CD14-positive monocyte (primary cell): ENCODE results near the gene SH3BGR. TPM values are rescaled to one million over a fixed set of nuclear protein-coding genes. Genes with fewer than 3 reads are reported as not detected.

Experiments used
- DNase-seq, 3 donors: peaks; one replicate each; pipeline ENCODE4 v3.0.0-alpha.2; 2011 to 2022
- H2AFZ ChIP-seq: 2 replicates; pipeline ENCODE4 v1.6.0; 2012; ENCODE audit warnings: mild to moderate bottlenecking, low read depth, low read length, inconsistent platforms; ENCODE audit not compliant: insufficient read depth, poor library complexity, severe bottlenecking
- H3K27ac ChIP-seq, 2 donors: 1 replicate in 1 of 2; 2 replicates in 1 of 2; pipeline ENCODE4 v1.5.1; 2012 to 2013; ENCODE audit warnings: low read length in 2 of 2, control low read depth in 1 of 2, inconsistent platforms in 1 of 2, low read depth in 1 of 2, mild to moderate bottlenecking in 1 of 2
- H3K27me3 ChIP-seq, 2 donors: one replicate each; pipeline versions ENCODE4 v1.6.0 to v1.6.1; 2011 to 2013; ENCODE audit warnings: low read length in 2 of 2; ENCODE audit not compliant: control insufficient read depth in 2 of 2, insufficient read depth in 2 of 2
- H3K36me3 ChIP-seq, 2 donors: replicated peaks in 1 of 2; 1 replicate in 1 of 2; 2 replicates in 1 of 2; pipeline versions ENCODE4 v1.5.1 to v1.6.1; 2012 to 2013; ENCODE audit warnings: low read length in 2 of 2, control low read depth in 1 of 2, inconsistent platforms in 1 of 2, mild to moderate bottlenecking in 1 of 2; ENCODE audit not compliant: insufficient read depth in 2 of 2, control insufficient read depth in 1 of 2
- H3K4me1 ChIP-seq, 2 donors: 1 replicate in 1 of 2; 2 replicates in 1 of 2; pipeline versions ENCODE4 v1.5.1 to v1.6.1; 2012 to 2013; ENCODE audit warnings: low read length in 2 of 2, control low read depth in 1 of 2, inconsistent platforms in 1 of 2, mild to moderate bottlenecking in 1 of 2, moderate library complexity in 1 of 2; ENCODE audit not compliant: insufficient read depth in 2 of 2, control insufficient read depth in 1 of 2
- H3K4me2 ChIP-seq: replicated peaks from 2 replicates; pipeline ENCODE3; 2012; ENCODE audit warnings: low read length, moderate library complexity, mild to moderate bottlenecking; ENCODE audit not compliant: poor library complexity, severe bottlenecking; ENCODE audit errors: extremely low read depth
- H3K4me3 ChIP-seq, 3 experiments: fragments of 200-600 bp in 1 of 3; sonication (generic) in 1 of 3; replicated peaks in 1 of 3; 1 replicate in 2 of 3; 2 replicates in 1 of 3; pipeline ENCODE4 v1.5.1; 2011 to 2013; ENCODE audit warnings: low read length in 3 of 3, mild to moderate bottlenecking in 3 of 3, control low read depth in 2 of 3, low read depth in 2 of 3, inconsistent platforms in 1 of 3, moderate library complexity in 1 of 3
- H3K79me2 ChIP-seq: 2 replicates; pipeline ENCODE4 v1.6.0; 2012; ENCODE audit warnings: mild to moderate bottlenecking, control low read depth, inconsistent platforms, low read length, moderate library complexity; ENCODE audit not compliant: insufficient read depth
- H3K9ac ChIP-seq: 2 replicates; pipeline ENCODE4 v1.6.0; 2017; ENCODE audit warnings: low read length, mild to moderate bottlenecking; ENCODE audit not compliant: insufficient read depth, poor library complexity, severe bottlenecking
- H3K9me3 ChIP-seq, 2 donors: replicated peaks in 1 of 2; 1 replicate in 1 of 2; 2 replicates in 1 of 2; pipeline versions ENCODE4 v1.5.1 to v1.6.1; 2012 to 2013; ENCODE audit warnings: low read length in 2 of 2, control low read depth in 1 of 2; ENCODE audit not compliant: control insufficient read depth in 1 of 2, insufficient read depth in 1 of 2
- H4K20me1 ChIP-seq: 2 replicates; pipeline ENCODE4 v1.6.0; 2012; ENCODE audit warnings: mild to moderate bottlenecking, low read length, control low read depth, moderate library complexity; ENCODE audit not compliant: insufficient read depth
- H3K27ac Mint-ChIP-seq, 7 donors: one replicate each; pipeline ENCODE4 v1.8.0; 2020; ENCODE audit warnings: mild to moderate bottlenecking in 7 of 7, mixed read lengths in 7 of 7, moderate library complexity in 6 of 7, inconsistent platforms in 2 of 7
- H3K27me3 Mint-ChIP-seq, 3 donors: one replicate each; pipeline ENCODE4 v1.8.0; 2021 to 2022; ENCODE audit warnings: low read depth in 3 of 3, mild to moderate bottlenecking in 3 of 3, mixed read lengths in 3 of 3, moderate library complexity in 3 of 3, inconsistent platforms in 1 of 3
- H3K36me3 Mint-ChIP-seq, 2 donors: one replicate each; pipeline ENCODE4 v1.8.0; 2020; ENCODE audit warnings: mixed read lengths in 2 of 2, inconsistent platforms in 1 of 2, mild to moderate bottlenecking in 1 of 2
- H3K4me1 Mint-ChIP-seq: one replicate; pipeline ENCODE4 v1.8.0; 2020; ENCODE audit warnings: mild to moderate bottlenecking, mixed read lengths
- H3K4me3 Mint-ChIP-seq, 2 donors: one replicate each; pipeline ENCODE4 v1.8.0; 2020; ENCODE audit warnings: mild to moderate bottlenecking in 2 of 2, mixed read lengths in 2 of 2, moderate library complexity in 1 of 2
- H3K9me3 Mint-ChIP-seq, 7 donors: one replicate each; pipeline ENCODE4 v1.8.0; 2020 to 2022; ENCODE audit warnings: mixed read lengths in 7 of 7, mild to moderate bottlenecking in 6 of 7, moderate library complexity in 6 of 7, inconsistent platforms in 2 of 7
- whole genome bisulfite sequencing: methylation state at CpG from one replicate; pipeline ENCODE4 v1.1.5; 2013; ENCODE audit warnings: missing lambda C conversion rate; ENCODE audit not compliant: insufficient coverage; 5-methylcytosine and 5-hydroxymethylcytosine counted together
- intact Hi-C, 2 donors: fragments of 100-400 bp; cut with micrococcal nuclease; formaldehyde crosslinking; loops; one replicate each; pipeline versions ENCODE4 v1.15.0 to v1.15.1; 2023
- polyA plus RNA-seq, 3 donors: library from polyadenylated mRNA; depleted of rRNA in 1 of 3; unstranded in 2 of 3; stranded (reverse) in 1 of 3; fragments of 300-500 nt in 2 of 3; fragments of >200 nt in 1 of 3; fragmentation: Illumina TruSeq in 2 of 3; gene quantifications; 1 replicate in 2 of 3; 2 replicates in 1 of 3; pipeline ENCODE4 v1.2.3, GENCODE V29; 2012 to 2021
- TF ChIP-seq, protein P1 (sequence below): fragments of 200-600 bp; IDR thresholded peaks from one replicate; pipeline ENCODE4 v1.8.0; 2022; ENCODE audit warnings: antibody characterized with exemption, mild to moderate bottlenecking

SH3BGR gene
- polyA plus RNA-seq, 3 donors, result 0.36 to 0.72 TPM; not detected in 1

- peaks cover 0 to 3% (median 2%) of the 10 kb centered on the region in 3 donors for H3K27me3 Mint-ChIP-seq
- Histone ChIP-seq H2AFZ (no peak overlapping the region), H3K36me3 (no peaks in the 10 kb centered on the region), H3K4me3 (no peak overlapping the region), H3K9ac (no peak overlapping the region), H4K20me1 (no peaks in the 10 kb centered on the region), H3K27me3 (no peaks in the 10 kb centered on the region), H3K4me2 (no peak overlapping the region), H3K79me2 (no peaks in the 10 kb centered on the region), H3K27ac (no peak overlapping the region), H3K4me1 (no peaks in the 10 kb centered on the region), H3K9me3 (no peaks in the 10 kb centered on the region)
- no peak overlapping the region for H3K4me3 Mint-ChIP-seq
- H3K4me1 Mint-ChIP-seq, result no peaks in the 10 kb centered on the region
- 74% methylated on average over 2 of the region's 8 CpGs for WGBS
- no peaks in the 10 kb centered on the region for H3K9me3 Mint-ChIP-seq
- TF ChIP-seq, protein P1, sequence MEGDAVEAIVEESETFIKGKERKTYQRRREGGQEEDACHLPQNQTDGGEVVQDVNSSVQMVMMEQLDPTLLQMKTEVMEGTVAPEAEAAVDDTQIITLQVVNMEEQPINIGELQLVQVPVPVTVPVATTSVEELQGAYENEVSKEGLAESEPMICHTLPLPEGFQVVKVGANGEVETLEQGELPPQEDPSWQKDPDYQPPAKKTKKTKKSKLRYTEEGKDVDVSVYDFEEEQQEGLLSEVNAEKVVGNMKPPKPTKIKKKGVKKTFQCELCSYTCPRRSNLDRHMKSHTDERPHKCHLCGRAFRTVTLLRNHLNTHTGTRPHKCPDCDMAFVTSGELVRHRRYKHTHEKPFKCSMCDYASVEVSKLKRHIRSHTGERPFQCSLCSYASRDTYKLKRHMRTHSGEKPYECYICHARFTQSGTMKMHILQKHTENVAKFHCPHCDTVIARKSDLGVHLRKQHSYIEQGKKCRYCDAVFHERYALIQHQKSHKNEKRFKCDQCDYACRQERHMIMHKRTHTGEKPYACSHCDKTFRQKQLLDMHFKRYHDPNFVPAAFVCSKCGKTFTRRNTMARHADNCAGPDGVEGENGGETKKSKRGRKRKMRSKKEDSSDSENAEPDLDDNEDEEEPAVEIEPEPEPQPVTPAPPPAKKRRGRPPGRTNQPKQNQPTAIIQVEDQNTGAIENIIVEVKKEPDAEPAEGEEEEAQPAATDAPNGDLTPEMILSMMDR, result no peak
- intact Hi-C loops, result loop anchor here in 1 of 2 donors (5.0 kb wide), 1 partner anchor 201 kb away; no protein-coding TSS in a partner anchor
- no peak overlapping the region for H3K27ac Mint-ChIP-seq
- DNase-seq, result no peak
- H3K36me3 Mint-ChIP-seq, result no peaks in the 10 kb centered on the region
Observed at GRCh38 chr21:39515684-39516472, 64.1 kb downstream of the SH3BGR start.

GRCh38 chr21:39518055-39518846, 66.5 kb downstream of the SH3BGR start:
- no peak overlapping the region for H3K9ac ChIP-seq
- peak; percentile 10 to 46 (median 44) for DNase-seq
- intact Hi-C loops, result loop anchor here (2.0 to 5.0 kb wide), 2 partner anchors 197 to 199 kb away; no protein-coding TSS in a partner anchor
- TF ChIP-seq, protein P1, result peak; percentile 97
- H3K4me1 ChIP-seq, result no peaks in the 10 kb centered on the region
- no peaks in the 10 kb centered on the region for H3K9me3 ChIP-seq
- no peaks in the 10 kb centered on the region for H3K27me3 ChIP-seq
- H3K79me2 ChIP-seq, result no peaks in the 10 kb centered on the region
- H3K4me3 ChIP-seq, result no peak overlapping the region
- Mint-ChIP-seq H3K27ac (no peak overlapping the region), H3K27me3 (peaks cover 2 to 4% (median 2%) of the 10 kb centered on the region in 3 donors), H3K36me3 (no peaks in the 10 kb centered on the region), H3K9me3 (no peaks in the 10 kb centered on the region), H3K4me1 (no peaks in the 10 kb centered on the region), H3K4me3 (no peak overlapping the region)
- no peaks in the 10 kb centered on the region for H3K36me3 ChIP-seq
- no peaks in the 10 kb centered on the region for H4K20me1 ChIP-seq
- H3K4me2 ChIP-seq, result no peak overlapping the region
- H3K27ac ChIP-seq, result no peak overlapping the region
- no peak overlapping the region for H2AFZ ChIP-seq
- WGBS, result 56% methylated on average over 6 of the region's 13 CpGs
